Cardiac fibroblast (primary cell): ENCODE data around the gene NMRAL1.

ENCODE experiments used
- DNase-seq, 2 donors: peaks; one replicate each; pipeline versions ENCODE4 v3.0.0 to v3.0.0-alpha.2; 2010; ENCODE audit warnings: low read depth in 2 of 2
- H3K4me3 ChIP-seq, 2 donors: replicated peaks in 1 of 2; 1 replicate in 1 of 2; 2 replicates in 1 of 2; pipeline ENCODE4 v1.5.1; 2011; ENCODE audit warnings: low read depth in 2 of 2, low read length in 2 of 2, mild to moderate bottlenecking in 2 of 2, moderate library complexity in 1 of 2
- CTCF ChIP-seq: IDR thresholded peaks from one replicate; pipeline ENCODE4 v1.5.1; 2011; ENCODE audit warnings: low read depth, mild to moderate bottlenecking, low read length, inconsistent platforms

The NMRAL1 gene

GRCh38 chr16:4495766-4496165 lies 21.3 kb upstream of the NMRAL1 start:
- DNase-seq: peak in 1 of 2 donors; percentile 16
- TF ChIP-seq CTCF: no peak
- no peak overlapping the region for H3K4me3 ChIP-seq

DNA sequence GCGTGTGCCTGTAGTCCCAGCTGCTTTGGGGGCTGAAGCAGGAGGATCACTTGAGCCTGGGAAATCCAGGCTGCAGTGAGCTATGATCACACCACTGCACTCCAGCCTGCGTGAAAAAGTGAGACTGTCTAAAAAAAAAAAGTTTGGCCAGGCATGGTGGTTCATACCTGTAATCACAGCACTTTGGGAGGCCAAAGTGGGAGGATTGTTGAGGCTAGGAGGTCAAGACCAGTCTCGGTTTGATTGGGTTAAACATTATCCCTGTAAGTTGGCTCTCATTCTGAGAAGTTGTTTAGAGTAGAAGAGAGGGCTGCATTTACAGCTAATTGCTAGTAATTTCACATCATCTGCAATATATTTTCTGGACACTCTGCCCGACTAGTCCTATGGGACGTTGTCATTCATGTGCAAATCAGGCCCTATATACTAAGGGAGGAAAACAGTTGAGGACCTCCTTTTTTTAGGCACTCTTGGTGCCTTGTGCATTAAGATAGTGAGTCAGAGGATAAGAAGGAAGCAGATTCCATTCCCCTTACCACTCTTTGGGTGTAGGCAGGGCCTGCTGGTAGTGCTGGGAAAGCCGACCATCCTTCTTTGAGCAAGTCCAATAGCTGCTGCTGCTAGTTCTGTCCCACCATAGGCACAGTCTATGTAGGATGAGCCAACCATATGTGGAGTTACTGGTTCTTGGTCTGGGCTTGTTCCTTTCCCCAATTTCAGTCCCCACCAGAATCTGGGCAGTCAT lies 20.5 kb upstream of the NMRAL1 start:
- no peak overlapping the region for H3K4me3 ChIP-seq
- no peak for TF ChIP-seq CTCF
- DNase-seq: peak; percentile 62 to 85

GRCh38 chr16:4491898-4492297 lies 17.5 kb upstream of the NMRAL1 start:
- TF ChIP-seq CTCF: no peak
- DNase-seq: no peak
- H3K4me3 ChIP-seq: no peak overlapping the region

DNA sequence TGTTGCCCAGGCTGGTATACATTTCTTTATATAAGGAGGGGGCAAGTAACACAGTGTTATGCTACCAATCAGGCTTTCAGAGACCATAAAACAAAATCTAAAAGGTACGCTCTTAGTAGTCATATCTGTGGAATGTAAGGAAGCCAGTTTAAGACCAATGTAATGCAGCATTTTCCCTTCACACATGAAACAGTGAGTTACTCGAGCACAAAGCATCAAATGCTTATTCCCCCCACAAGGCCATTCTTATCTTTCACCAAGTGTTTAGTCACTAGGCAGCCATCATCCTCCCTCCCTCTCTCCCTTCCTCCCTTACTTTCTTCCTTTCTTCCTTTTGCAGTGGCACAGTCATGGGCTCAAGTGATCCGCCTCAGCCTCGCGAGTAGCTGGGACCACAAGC lies 14.6 kb upstream of the NMRAL1 start:
- no peak for TF ChIP-seq CTCF
- peak; percentile 76 to 83 for DNase-seq
- no peak overlapping the region for H3K4me3 ChIP-seq

DNA sequence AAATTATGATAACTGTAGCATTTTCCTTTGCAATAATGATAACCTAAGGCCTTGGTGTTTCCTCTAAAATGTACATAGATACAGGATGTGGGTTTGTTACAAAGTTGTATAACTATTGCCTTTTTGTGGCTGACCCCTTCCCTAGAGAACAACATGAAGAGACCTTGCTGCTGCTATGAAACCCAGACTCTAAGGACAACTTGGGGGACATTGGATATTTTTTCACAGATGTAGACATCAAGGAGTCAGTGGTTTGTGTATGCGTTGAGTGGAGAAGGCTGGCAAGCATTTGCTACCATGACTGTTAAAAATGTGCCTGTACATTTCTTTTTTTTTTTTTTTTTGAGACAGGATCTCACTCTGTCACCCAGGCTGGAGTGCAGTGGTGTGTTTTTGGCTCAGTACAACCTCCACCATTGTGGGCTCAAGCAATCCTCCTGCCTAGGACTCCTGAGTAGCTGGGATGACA lies 14.1 kb upstream of the NMRAL1 start:
- TF ChIP-seq CTCF: no peak
- peak; percentile 24 to 35 for DNase-seq
- no peak overlapping the region for H3K4me3 ChIP-seq

DNA sequence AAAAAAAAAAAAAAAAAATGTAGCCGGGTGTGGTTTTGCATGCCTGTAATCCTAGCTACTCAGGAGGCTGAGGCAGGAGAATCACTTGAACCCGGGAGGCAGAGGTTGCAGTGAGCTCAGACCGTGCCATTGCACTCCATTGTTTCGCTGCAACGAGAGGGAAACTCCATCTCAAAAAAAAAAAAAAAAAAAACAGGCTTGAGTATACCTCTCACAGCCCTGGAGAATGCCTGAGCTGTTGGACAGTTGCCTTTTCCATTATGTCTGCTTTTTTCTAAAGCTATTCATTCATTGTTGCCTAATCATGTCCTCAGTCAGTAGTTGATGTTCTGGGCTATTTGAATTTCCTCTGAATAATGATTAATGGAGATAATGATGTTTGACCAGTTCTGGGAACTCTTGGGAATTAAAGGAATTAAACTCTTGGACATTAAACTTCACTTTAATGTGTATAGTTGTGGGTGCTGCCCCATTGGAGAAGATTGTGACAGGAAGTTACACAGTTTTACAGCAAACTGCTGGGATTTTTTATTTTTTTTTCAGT lies 13.6 kb upstream of the NMRAL1 start:
- peak; percentile 88 to 89 for DNase-seq
- no peak for TF ChIP-seq CTCF
- H3K4me3 ChIP-seq: no peak overlapping the region
